ENCODE results near the gene IL6ST. TPM values are rescaled to one million over a fixed set of nuclear protein-coding genes. Genes with fewer than 3 reads are reported as not detected.
A peak's percentile ranks its signal among the peaks of the same experiment; 100 is the strongest.
"Not testable (repeated sequence)": the region's sequence is repeated elsewhere in the genome, so short reads cannot be mapped to it uniquely, and the experiment has no call there.

The IL6ST gene
- total RNA-seq (457 TPM), polyA plus RNA-seq (75.9 TPM)

DNA sequence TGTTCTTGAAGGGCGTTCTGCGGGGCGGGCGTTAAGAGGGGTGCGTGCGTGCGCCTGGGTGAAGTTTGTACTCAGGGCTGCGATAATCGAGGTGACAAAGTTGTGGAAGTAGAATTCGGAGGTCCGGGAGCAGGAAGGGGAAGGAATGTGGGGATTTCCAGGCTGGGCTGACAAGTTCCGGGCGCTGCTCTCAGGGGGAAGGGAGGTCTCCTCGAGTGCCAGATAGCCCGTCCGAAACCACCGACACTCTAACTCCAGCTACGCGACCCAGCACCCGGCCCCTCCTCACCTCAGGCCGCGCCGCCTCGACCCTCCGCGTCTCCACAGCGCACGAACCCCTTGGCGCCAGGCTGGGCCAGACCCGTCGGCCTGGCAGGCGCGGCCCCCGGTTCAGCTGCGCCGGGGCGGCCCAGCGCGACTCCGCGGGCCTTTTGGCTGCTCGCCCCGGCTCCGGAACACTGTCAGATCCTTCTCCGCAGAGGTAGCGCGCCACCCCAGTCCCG lies at the start of gene IL6ST:
Gene IL6ST, minus strand, starts transcription at position 469 of the 503 bp plus-strand sequence. CDS start 18,685 bp downstream, outside the sequence.
- no peaks in the 10 kb centered on the region for H3K4me1 ChIP-seq (ENCODE audit: insufficient read depth)
- H3K36me3 ChIP-seq (ENCODE audit: insufficient read depth): no peaks in the 10 kb centered on the region
- WGBS: under 1% methylated on average over 48 of the region's 48 CpGs
- peak within 1 kb of the TSS; percentile 99 for H3K27ac ChIP-seq (ENCODE audit: low read depth)
- DNase-seq (ENCODE audit: extremely low spot score): peak; percentile 55
- H3K4me3 ChIP-seq (ENCODE audit: low read depth, low read length): peak within 1 kb of the TSS; percentile 83

- Histone ChIP-seq H3K4me1 (ENCODE audit: insufficient read depth) (no peaks in the 10 kb centered on the region), H3K36me3 (ENCODE audit: insufficient read depth) (no peaks in the 10 kb centered on the region), H3K4me3 (ENCODE audit: low read depth, low read length) (no peak overlapping the region), H3K27ac (ENCODE audit: low read depth) (no peak overlapping the region)
- no peak for DNase-seq (ENCODE audit: extremely low spot score)
- 32% methylated on average over 2 of the region's 2 CpGs for WGBS
These were observed 45.2 kb upstream of the IL6ST start for GRCh38 chr5:56039985-56040384.

DNA sequence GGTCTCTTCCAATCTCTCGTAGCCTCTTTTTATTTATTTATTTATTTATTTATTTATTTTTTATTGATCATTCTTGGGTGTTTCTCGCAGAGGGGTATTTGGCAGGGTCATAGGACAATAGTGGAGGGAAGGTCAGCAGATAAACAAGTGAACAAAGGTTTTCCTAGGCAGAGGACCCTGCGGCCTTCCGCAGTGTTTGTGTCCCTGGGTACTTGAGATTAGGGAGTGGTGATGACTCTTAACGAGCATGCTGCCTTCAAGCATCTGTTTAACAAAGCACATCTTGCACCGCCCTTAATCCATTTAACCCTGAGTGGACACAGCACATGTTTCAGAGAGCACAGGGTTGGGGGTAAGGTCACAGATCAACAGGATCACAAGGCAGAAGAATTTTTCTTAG lies 43.4 kb upstream of the IL6ST start:
- not testable (repeated sequence) for H3K36me3 ChIP-seq (ENCODE audit: insufficient read depth); H3K4me3 ChIP-seq (ENCODE audit: low read depth, low read length); H3K4me1 ChIP-seq (ENCODE audit: insufficient read depth); DNase-seq (ENCODE audit: extremely low spot score); H3K27ac ChIP-seq (ENCODE audit: low read depth)
- WGBS: 92% methylated on average over 5 of the region's 6 CpGs

- Histone ChIP-seq H3K36me3 (ENCODE audit: insufficient read depth) (no peaks in the 10 kb centered on the region), H3K4me1 (ENCODE audit: insufficient read depth) (no peaks in the 10 kb centered on the region), H3K27ac (ENCODE audit: low read depth) (no peak overlapping the region), H3K4me3 (ENCODE audit: low read depth, low read length) (no peak overlapping the region)
- 36% methylated on average over 4 of the region's 4 CpGs for WGBS
- no peak for DNase-seq (ENCODE audit: extremely low spot score)
These were observed 42.8 kb upstream of the IL6ST start for GRCh38 chr5:56037531-56038010.

DNA sequence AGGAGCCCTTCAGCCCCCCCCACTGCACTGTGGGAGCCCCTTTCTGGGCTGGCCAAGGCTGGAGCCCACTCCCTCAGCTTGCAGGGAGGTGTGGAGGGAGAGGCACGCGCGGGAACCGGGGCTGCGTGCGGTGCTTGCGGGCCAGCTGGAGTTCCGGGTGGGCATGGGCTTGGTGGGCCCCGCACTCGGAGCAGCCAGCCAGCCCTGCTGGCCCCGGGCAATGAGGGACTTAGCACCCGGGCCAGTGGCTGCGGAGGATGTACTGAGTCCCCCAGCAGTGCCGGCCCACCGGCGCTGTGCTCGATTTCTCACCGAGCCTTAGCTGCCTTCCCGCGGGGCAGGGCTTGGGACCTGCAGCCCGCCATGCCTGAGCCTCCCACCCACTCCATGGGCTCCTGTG lies 40.6 kb upstream of the IL6ST start:
- WGBS: 99% methylated on average over 19 of the region's 21 CpGs
- not testable (repeated sequence) for H3K27ac ChIP-seq (ENCODE audit: low read depth); H3K36me3 ChIP-seq (ENCODE audit: insufficient read depth); H3K4me1 ChIP-seq (ENCODE audit: insufficient read depth); H3K4me3 ChIP-seq (ENCODE audit: low read depth, low read length); DNase-seq (ENCODE audit: extremely low spot score)

DNA sequence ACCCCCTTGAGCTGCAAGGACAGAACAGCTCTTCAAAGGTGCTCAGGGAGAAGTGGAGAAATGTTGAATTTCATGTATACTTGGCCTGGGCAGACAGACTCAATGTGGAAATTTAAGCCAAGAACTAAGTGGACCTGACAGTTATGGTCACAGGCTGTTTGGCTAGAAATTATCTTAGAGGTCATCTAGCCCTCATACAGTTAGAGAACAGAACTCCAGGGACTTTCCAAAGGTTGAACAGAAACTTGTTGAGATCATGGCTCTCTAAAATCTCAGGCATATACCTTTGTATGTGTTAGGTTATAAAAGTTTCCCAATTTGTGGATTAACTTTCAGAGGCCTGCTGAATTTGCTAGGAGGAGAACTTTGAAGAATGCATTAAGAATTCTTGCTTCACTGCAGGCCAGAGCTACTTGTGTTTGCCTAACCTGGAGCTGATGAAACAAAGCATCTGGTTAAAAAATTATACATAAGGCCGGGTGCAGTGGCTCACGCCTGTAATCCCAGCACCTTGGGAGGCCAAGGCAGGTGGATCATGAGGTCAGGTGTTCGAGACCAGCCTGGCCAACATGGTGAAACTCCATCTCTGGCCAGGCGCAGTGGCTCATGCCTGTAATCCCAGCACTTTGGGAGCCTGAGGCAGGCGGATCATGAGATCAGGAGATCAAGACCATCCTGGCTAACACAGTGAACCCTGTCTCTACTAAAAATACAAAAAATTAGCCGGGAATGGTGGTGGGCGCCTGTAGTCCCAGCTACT lies 35.3 kb upstream of the IL6ST start:
- not testable (repeated sequence) for H3K4me1 ChIP-seq (ENCODE audit: insufficient read depth); H3K36me3 ChIP-seq (ENCODE audit: insufficient read depth); H3K4me3 ChIP-seq (ENCODE audit: low read depth, low read length); DNase-seq (ENCODE audit: extremely low spot score); H3K27ac ChIP-seq (ENCODE audit: low read depth)
- WGBS: 91% methylated on average over 7 of the region's 7 CpGs

- no peaks in the 10 kb centered on the region for H3K4me1 ChIP-seq (ENCODE audit: insufficient read depth)
- DNase-seq (ENCODE audit: extremely low spot score): no peak
- H3K36me3 ChIP-seq (ENCODE audit: insufficient read depth): no peaks in the 10 kb centered on the region
- no peak overlapping the region for H3K4me3 ChIP-seq (ENCODE audit: low read depth, low read length)
- no peak overlapping the region for H3K27ac ChIP-seq (ENCODE audit: low read depth)
These were observed 34.7 kb upstream of the IL6ST start for GRCh38 chr5:56029457-56029856.

GRCh38 chr5:56028708-56029107 lies 33.9 kb upstream of the IL6ST start:
- no peak for DNase-seq (ENCODE audit: extremely low spot score)
- H3K4me3 ChIP-seq (ENCODE audit: low read depth, low read length): no peak overlapping the region
- H3K27ac ChIP-seq (ENCODE audit: low read depth): no peak overlapping the region
- 93% methylated on average over 6 of the region's 6 CpGs for WGBS
- H3K36me3 ChIP-seq (ENCODE audit: insufficient read depth): no peaks in the 10 kb centered on the region
- no peaks in the 10 kb centered on the region for H3K4me1 ChIP-seq (ENCODE audit: insufficient read depth)

- no peak for DNase-seq (ENCODE audit: extremely low spot score)
- 89% methylated on average over 3 of the region's 3 CpGs for WGBS
- Histone ChIP-seq H3K36me3 (ENCODE audit: insufficient read depth) (no peaks in the 10 kb centered on the region), H3K27ac (ENCODE audit: low read depth) (no peak overlapping the region), H3K4me1 (ENCODE audit: insufficient read depth) (no peaks in the 10 kb centered on the region), H3K4me3 (ENCODE audit: low read depth, low read length) (no peak overlapping the region)
These were observed 32.1 kb upstream of the IL6ST start for GRCh38 chr5:56026863-56027300.

DNA sequence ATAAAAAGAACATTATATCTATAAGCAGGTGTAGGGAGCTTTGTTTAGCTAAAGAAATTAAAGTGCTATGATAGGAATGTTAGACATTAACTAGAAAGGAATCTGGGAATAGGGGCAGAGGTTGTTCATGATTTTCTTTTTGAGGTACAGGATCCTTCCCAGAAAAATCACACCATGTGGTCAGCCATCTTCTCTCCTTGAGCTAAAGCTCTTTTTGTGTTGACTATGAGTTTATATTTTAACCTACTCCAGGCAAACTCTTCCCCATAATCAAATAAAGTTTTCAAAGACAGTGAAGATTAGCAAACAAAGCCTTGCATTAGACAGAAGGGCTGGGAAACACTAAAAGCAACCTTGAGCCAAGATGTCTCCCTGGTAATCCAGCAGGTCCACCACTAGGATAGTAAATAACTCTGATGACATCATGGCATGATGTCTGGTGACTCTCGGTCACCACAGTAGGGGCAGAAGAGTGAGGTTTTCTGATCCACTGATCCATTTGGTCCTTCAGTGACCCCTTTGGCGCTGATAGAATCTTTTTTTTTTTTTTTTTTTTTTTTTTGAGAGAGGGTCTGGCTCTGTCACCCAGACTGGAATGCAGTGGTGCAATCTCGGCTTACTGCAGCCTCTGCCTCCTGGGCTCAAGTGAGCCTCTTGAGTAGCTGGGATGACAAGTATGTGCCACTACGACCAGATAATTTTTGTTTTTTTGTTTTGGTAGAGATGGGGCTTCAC lies 30.6 kb upstream of the IL6ST start:
- Histone ChIP-seq H3K4me3 (ENCODE audit: low read depth, low read length) (no peak overlapping the region), H3K36me3 (ENCODE audit: insufficient read depth) (no peaks in the 10 kb centered on the region), H3K4me1 (ENCODE audit: insufficient read depth) (no peaks in the 10 kb centered on the region), H3K27ac (ENCODE audit: low read depth) (no peak overlapping the region)
- 91% methylated on average over 4 of the region's 4 CpGs for whole genome bisulfite sequencing
- DNase-seq (ENCODE audit: extremely low spot score): no peak

GRCh38 chr5:56024810-56025150 lies 30.0 kb upstream of the IL6ST start:
- no peak overlapping the region for H3K27ac ChIP-seq (ENCODE audit: low read depth)
- DNase-seq (ENCODE audit: extremely low spot score): no peak
- H3K4me1 ChIP-seq (ENCODE audit: insufficient read depth): no peaks in the 10 kb centered on the region
- H3K36me3 ChIP-seq (ENCODE audit: insufficient read depth): no peaks in the 10 kb centered on the region
- no peak overlapping the region for H3K4me3 ChIP-seq (ENCODE audit: low read depth, low read length)
- 97% methylated on average over 2 of the region's 2 CpGs for WGBS

- H3K4me1 ChIP-seq (ENCODE audit: insufficient read depth): no peaks in the 10 kb centered on the region
- DNase-seq (ENCODE audit: extremely low spot score): no peak
- H3K36me3 ChIP-seq (ENCODE audit: insufficient read depth): no peaks in the 10 kb centered on the region
- H3K4me3 ChIP-seq (ENCODE audit: low read depth, low read length): no peak overlapping the region
- 89% methylated on average over 7 of the region's 7 CpGs for WGBS
- no peak overlapping the region for H3K27ac ChIP-seq (ENCODE audit: low read depth)
These were observed 28.5 kb upstream of the IL6ST start for GRCh38 chr5:56023296-56023695.

- Histone ChIP-seq H3K27ac (ENCODE audit: low read depth) (no peak overlapping the region), H3K36me3 (ENCODE audit: insufficient read depth) (no peaks in the 10 kb centered on the region), H3K4me1 (ENCODE audit: insufficient read depth) (no peaks in the 10 kb centered on the region), H3K4me3 (ENCODE audit: low read depth, low read length) (no peak overlapping the region)
- 59% methylated on average over 11 of the region's 11 CpGs for WGBS
- peak; percentile 52 for DNase-seq (ENCODE audit: extremely low spot score)
These were observed 24.8 kb upstream of the IL6ST start for GRCh38 chr5:56019306-56020272.

Data from urinary bladder (tissue), 4 donors.